ENCODE measurements around the gene LCLAT1.

The LCLAT1 gene

DNA sequence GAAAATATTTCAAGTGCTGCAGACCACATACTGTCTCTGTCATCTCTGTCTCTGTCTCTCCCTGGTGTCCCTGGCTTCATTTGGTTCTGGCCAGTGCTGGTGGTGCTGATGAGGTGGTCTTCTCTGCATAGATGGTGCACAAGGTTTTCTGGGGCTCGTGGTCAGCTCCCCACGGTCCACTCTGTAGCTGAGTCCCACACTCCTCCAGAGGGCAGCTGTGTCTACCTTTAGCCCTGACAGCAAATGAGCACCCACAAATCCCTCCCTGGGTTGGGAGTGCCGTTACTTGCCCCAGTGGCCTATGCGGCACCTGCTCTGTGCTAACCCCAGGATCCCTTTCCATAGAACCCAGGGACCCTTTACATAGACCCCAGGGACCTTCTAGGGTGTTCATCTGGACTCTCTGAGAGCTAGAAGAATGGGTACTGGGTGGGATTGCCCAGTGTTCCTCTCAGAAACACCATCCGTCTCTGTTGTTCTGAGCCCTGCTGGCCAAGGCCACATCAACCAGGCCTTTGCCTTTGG is 230.9 kb downstream of the LCLAT1 start:
- DNase-seq (ENCODE audit: low read depth, low spot score) = no peak
- TF ChIP-seq, protein P1, sequence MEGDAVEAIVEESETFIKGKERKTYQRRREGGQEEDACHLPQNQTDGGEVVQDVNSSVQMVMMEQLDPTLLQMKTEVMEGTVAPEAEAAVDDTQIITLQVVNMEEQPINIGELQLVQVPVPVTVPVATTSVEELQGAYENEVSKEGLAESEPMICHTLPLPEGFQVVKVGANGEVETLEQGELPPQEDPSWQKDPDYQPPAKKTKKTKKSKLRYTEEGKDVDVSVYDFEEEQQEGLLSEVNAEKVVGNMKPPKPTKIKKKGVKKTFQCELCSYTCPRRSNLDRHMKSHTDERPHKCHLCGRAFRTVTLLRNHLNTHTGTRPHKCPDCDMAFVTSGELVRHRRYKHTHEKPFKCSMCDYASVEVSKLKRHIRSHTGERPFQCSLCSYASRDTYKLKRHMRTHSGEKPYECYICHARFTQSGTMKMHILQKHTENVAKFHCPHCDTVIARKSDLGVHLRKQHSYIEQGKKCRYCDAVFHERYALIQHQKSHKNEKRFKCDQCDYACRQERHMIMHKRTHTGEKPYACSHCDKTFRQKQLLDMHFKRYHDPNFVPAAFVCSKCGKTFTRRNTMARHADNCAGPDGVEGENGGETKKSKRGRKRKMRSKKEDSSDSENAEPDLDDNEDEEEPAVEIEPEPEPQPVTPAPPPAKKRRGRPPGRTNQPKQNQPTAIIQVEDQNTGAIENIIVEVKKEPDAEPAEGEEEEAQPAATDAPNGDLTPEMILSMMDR (IDR thresholded peaks at IDR 0.05; ENCODE audit: insufficient read depth, low read length, missing control alignments) = no peak
- ChIA-PET POLR2A (no interaction called here), CTCF (interaction anchor here (1.6 kb wide), 1 partner anchor 29 kb away, joined by 7 read pairs; no protein-coding TSS in a partner anchor)
- H3K4me3 ChIP-seq (ENCODE audit: low read depth, low read length) = no peak overlapping the region

DNA sequence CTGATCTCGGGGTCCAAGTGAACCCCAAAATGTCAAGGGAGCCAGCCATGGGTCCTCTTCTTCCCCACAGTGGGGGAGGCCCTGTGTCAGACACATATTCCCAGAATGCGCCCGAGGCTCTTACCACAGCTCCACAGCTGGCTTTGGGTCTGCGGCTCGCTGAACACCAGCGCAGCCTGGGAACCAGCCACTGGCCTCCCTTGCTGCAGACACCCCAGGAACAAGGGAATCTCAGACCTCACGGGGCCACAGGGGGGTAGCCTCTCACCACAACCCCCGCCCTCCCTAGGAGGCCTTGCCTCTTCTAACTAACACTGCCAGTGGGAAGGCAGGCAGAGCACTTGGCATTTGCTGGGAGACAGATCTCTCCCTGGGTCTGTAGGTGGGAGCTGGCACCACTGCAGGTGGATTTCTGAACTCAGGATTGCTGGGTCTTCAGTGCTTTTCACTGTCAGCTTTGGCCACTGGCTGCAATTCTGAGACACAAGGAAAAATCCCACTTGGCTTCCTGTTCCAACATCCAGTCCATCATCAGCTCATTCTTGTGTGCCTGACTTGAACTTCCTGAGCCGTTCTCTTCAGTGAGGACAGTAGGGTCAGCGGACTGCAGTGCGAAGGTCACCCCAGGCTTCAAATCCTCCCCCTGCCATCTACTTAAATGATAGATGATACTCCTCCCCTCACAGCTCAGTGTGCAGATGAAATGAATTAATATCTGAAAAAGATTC is 231.5 kb downstream of the LCLAT1 start:
- CTCF ChIA-PET = interaction anchor here (1.6 kb wide), 1 partner anchor 28 kb away, joined by 7 read pairs; no protein-coding TSS in a partner anchor
- no peak for DNase-seq (ENCODE audit: low read depth, low spot score)
- POLR2A ChIA-PET = no interaction called here
- TF ChIP-seq, protein P1 (IDR thresholded peaks at IDR 0.05; ENCODE audit: insufficient read depth, low read length, missing control alignments) = no peak
- H3K4me3 ChIP-seq (ENCODE audit: low read depth, low read length) = no peak overlapping the region

DNA sequence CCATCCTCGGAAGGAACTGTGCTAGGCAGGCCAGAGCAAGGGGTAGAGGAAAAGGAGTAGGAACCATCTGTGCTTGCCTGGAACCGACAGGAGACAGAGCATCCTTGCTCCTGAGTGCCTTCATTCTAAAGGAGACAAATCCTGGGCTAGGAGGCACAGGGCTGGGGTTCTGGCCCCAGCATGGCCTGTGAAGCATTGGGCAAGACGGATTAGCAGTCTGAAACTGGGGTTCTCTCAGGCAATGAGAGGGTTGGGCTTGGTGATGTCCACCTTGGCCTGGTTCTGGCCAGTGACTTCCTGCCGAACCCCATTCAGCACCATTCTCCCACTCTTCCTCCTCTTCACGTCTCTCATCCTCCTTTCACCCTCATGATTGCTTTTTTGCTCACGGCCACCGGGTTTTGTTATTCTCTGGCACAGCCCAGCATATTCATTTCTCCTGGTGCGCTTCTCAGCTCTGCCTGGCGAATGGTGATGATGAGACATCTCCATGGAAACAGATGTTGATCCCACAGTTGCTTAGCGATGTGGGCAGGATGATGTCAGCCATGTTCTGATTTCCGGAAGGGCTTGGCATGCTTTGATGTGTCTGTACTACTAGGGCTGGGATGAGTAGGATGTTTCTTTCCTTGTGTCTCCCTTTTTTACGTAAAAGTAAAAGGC is 232.5 kb downstream of the LCLAT1 start:
- ChIA-PET POLR2A (no interaction called here), CTCF (no interaction called here)
- TF ChIP-seq, protein P1 (IDR thresholded peaks at IDR 0.05; ENCODE audit: insufficient read depth, low read length, missing control alignments) = no peak
- no peak overlapping the region for H3K4me3 ChIP-seq (ENCODE audit: low read depth, low read length)
- no peak for DNase-seq (ENCODE audit: low read depth, low spot score)

- CTCF ChIA-PET = no interaction called here
- TF ChIP-seq, protein P1 (IDR thresholded peaks at IDR 0.05; ENCODE audit: insufficient read depth, low read length, missing control alignments) = no peak
- POLR2A ChIA-PET = no interaction called here
- DNase-seq (ENCODE audit: low read depth, low spot score) = no peak
- no peak overlapping the region for H3K4me3 ChIP-seq (ENCODE audit: low read depth, low read length)
These were observed 233.1 kb downstream of the LCLAT1 start for GRCh38 chr2:30680121-30680520.

GRCh38 chr2:30681022-30681421 is 234.0 kb downstream of the LCLAT1 start:
- ChIA-PET CTCF (interaction anchor here (0.9 to 2.3 kb wide), 2 partner anchors 29 to 30 kb away, joined by 4 to 6 read pairs; no protein-coding TSS in a partner anchor), POLR2A (no interaction called here)
- no peak for DNase-seq (ENCODE audit: low read depth, low spot score)
- TF ChIP-seq, protein P1 (IDR thresholded peaks at IDR 0.05; ENCODE audit: insufficient read depth, low read length, missing control alignments) = no peak
- no peak overlapping the region for H3K4me3 ChIP-seq (ENCODE audit: low read depth, low read length)

Measured in AG04449 (cell line).